NCI-H1048 (cell line): ENCODE results near the gene FKBP4.

Experiments
- DNase-seq: peaks from one replicate; lab custom pipeline; 2025; lab: John Stamatoyannopoulos, UW

Gene FKBP4

DNA sequence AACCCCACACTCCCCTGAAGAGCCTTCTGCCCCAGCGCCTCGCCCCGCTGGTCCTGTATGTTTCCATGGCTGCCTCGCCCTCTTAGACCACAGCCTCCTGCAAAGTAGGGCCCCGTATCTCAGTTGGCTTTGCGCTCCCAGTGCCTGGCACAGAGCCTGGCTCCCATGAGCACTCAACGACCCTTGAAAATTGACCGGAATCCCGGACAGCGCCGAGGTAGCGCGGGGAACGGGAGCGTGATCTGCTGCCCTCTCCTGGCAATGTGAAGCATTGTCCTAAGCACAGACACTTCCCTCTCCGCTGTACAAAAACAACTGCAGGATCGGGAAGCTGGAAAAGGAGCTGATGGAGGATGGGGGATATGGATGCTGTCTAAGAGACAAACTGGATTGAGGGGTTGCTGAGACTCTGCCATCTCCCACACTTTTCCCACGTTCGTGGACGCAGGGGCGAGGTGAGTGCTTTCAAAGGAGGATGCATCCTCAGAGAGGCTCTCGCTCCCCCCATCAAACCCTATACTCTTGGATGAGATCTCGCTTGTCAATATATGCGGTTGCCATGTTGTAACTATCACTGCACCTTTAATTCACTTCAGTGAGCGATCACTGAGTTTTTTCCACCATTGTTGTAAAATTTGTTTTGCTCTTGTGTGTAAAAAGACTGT is 10.7 kb upstream of the FKBP4 start:
- DNase-seq = no peak

GRCh38 chr12:2785017-2785416 is 9.8 kb upstream of the FKBP4 start:
- DNase-seq = no peak

DNA sequence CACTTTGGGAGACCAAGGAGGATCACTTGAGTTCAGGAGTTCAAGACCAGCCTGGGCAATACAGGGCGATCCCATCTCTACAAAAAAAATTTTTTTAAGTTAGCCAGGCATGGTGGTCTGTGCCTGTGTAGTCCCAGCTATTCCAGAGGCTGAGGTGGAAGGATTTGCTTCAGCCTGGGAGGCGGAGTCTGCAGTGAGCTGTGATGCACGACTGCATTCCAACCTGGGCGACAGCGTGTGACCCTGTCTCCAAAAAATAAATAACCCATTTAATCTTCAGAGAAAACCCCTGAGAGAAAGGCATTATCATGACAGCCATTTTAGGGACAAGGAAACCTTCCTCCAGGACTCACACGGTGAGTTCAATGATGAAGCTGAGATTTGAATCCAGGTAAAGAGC is 3.7 kb upstream of the FKBP4 start:
- no peak for DNase-seq

GRCh38 chr12:2792671-2793500 is 1.9 kb upstream of the FKBP4 start:
- no peak for DNase-seq

- no peak for DNase-seq
These were observed 1.2 kb upstream of the FKBP4 start for GRCh38 chr12:2793561-2793960.

GRCh38 chr12:2794191-2794735 is 507 bp upstream of the FKBP4 start:
- DNase-seq = no peak

DNA sequence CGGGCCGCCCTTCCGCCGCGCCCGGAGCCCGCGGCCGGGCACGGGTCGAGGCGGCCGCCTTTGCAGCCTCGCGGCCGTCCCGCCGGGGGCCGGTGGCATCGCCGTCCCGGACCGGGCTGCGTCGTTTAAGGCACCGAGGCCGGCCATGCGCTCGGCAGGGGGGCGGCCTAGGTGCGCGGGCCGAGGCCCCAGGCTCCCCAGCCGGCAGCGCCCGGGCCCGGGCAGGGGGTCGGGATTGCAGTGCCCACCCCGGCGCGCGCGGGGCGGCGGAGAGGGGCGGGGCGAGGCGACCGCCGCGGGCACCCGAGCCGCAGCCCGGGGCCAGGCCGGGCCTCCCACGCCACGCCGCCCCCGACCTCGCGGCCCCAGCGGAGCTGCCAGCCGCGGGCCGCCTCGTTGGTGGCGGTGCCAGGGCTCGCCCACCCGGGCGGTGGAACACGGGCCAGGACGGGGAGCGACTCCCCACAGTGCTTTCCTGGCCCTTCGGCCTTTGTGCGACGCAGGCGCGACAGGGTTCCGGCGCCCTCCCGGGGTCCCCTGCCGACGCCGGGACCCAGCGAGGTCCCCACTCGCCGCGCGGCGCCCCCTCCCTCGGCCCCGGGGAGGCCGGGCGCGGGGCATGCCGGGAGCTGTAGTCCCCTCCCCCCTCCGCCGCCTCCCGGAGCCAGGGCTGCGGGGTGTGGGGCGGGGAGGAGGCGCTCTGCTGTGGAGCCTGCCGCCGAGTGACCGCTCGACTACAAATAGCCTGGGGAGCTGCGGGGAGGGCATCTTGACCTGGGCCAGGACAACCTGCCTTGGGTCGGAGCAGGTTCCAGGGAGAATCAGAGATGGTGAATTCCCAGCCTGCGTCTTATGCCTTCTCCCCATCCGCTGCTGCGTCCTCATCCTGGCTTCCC is 769 bp downstream of the FKBP4 start:
- DNase-seq = no peak

GRCh38 chr12:2796187-2796666 is 1.5 kb downstream of the FKBP4 start:
- DNase-seq = no peak

GRCh38 chr12:2797721-2798418 is 3.1 kb downstream of the FKBP4 start:
- DNase-seq = no peak

DNA sequence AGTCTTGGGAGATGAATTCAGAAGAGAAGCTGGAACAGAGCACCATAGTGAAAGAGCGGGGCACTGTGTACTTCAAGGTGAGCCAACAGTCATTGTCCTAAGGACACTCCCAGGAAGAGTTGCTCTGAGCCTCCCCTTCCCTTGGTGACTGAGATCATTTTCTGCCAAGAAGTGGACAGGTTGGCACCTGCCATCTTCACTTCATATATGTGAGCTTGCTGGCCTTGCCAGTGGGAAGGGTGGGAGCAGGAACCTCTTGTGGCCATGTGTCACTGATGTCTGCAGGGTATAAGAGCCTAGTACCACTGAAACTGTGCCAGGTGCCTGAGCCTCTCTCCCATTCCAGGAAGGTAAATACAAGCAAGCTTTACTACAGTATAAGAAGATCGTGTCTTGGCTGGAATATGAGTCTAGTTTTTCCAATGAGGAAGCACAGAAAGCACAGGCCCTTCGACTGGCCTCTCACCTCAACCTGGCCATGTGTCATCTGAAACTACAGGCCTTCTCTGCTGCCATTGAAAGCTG is 5.3 kb downstream of the FKBP4 start:
- no peak for DNase-seq

GRCh38 chr12:2801044-2801783 is 6.4 kb downstream of the FKBP4 start:
- DNase-seq = no peak

- no peak for DNase-seq
These were observed 9.0 kb downstream of the FKBP4 start for GRCh38 chr12:2803635-2804392.

- no peak for DNase-seq
These were observed 9.8 kb downstream of the FKBP4 start for GRCh38 chr12:2804393-2805142.

GRCh38 chr12:2805143-2805520 is 10.4 kb downstream of the FKBP4 start:
- no peak for DNase-seq

GRCh38 chr12:2806700-2807099 is 11.9 kb downstream of the FKBP4 start:
- DNase-seq = no peak

- DNase-seq = no peak
These were observed 17.0 kb downstream of the FKBP4 start for GRCh38 chr12:2811801-2812200.

DNA sequence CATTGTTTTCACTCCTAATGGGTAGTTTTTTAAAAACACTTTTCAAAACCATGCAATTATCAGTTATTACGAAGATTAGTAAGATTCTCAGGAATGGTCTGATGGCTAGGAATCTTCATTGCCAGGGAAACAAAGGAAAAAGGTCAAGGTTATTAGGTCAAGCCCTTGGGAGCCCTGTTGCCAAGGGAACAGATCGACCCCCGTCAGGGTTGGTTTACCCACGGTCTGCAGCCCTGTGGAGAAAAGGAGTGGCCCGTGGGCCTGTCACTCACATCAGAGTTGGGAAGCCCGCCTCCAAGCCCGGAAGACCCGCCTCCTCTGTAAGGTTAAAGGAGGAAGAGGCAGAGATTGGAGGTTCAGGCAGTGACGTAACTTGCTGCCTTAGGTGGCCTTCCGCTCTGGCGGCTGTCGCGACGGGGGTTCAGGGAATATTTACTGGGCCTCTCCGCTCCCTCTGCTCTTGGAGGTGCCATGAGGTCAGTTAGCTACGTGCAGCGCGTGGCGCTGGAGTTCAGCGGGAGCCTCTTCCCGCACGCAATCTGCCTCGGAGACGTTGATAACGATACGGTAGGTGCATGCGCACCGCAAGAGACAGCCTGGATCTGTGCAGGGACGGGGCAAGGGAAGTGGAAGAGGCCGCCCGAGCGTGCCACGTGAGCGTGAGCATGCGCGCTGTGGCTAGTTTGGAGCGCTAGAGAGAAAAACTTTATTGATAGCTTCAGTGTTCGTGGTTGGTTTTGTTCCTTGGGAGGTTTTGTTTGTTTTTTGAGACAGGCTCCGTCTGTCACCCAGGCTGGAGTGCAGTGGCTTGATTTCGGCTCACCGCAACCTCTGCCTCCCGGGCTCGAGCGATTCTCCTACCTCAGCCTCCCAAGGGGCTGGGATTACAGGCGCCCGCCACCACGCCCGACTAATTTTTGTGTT is 17.8 kb downstream of the FKBP4 start, which contains the start of gene ITFG2:
TSS of gene ITFG2 (plus strand) at position 379 of the 924 bp plus-strand sequence. CDS start at position 472, 93 bp downstream.
- peak; percentile 94 for DNase-seq
